SH-SY5Y (cell line): Measurements from ENCODE around the gene COL13A1.

Experiments used
- GATA2 ChIP-seq: IDR thresholded peaks from 2 replicates; pipeline ENCODE4 v1.6.1; 2011; ENCODE audit warnings: mild to moderate bottlenecking, low read depth, low read length
- GATA3 ChIP-seq: IDR thresholded peaks from 2 replicates; pipeline ENCODE4 v1.6.1; 2011; ENCODE audit warnings: low read depth, mild to moderate bottlenecking, low read length, moderate library complexity

Gene COL13A1

GRCh38 chr10:69976795-69977546 is 175.3 kb downstream of the COL13A1 start:
- TF ChIP-seq GATA3 (no peak), GATA2 (no peak)

- TF ChIP-seq GATA3 = no peak
- no peak for TF ChIP-seq GATA2
Observed at GRCh38 chr10:69979174-69979573, 177.5 kb downstream of the COL13A1 start.

- TF ChIP-seq GATA3 (no peak), GATA2 (no peak)
Observed at GRCh38 chr10:69980672-69981071, 179.0 kb downstream of the COL13A1 start.

GRCh38 chr10:69988094-69988493 is 186.4 kb downstream of the COL13A1 start:
- TF ChIP-seq GATA3 = no peak
- TF ChIP-seq GATA2 = no peak

- TF ChIP-seq GATA3 (no peak), GATA2 (no peak)
Observed at GRCh38 chr10:69991151-69991550, 189.4 kb downstream of the COL13A1 start.

GRCh38 chr10:69994262-69994661 is 192.6 kb downstream of the COL13A1 start:
- no peak for TF ChIP-seq GATA2
- no peak for TF ChIP-seq GATA3

GRCh38 chr10:69996611-69997010 is 194.9 kb downstream of the COL13A1 start:
- no peak for TF ChIP-seq GATA2

- TF ChIP-seq GATA3 (no peak), GATA2 (no peak)
Observed at GRCh38 chr10:70000262-70000661, 198.6 kb downstream of the COL13A1 start.

- TF ChIP-seq GATA3 (no peak), GATA2 (no peak)
Observed at GRCh38 chr10:70007116-70007820, 205.6 kb downstream of the COL13A1 start.
